Measurements from ENCODE around the gene OR7A17.

GRCh38 chr19:14843169-14843568 lies 42.8 kb downstream of the OR7A17 start:
- TF ChIP-seq EZH2 (IDR thresholded peaks at IDR 0.05; ENCODE audit: borderline replicate concordance, low read length): no peak
- TF ChIP-seq, protein P1, sequence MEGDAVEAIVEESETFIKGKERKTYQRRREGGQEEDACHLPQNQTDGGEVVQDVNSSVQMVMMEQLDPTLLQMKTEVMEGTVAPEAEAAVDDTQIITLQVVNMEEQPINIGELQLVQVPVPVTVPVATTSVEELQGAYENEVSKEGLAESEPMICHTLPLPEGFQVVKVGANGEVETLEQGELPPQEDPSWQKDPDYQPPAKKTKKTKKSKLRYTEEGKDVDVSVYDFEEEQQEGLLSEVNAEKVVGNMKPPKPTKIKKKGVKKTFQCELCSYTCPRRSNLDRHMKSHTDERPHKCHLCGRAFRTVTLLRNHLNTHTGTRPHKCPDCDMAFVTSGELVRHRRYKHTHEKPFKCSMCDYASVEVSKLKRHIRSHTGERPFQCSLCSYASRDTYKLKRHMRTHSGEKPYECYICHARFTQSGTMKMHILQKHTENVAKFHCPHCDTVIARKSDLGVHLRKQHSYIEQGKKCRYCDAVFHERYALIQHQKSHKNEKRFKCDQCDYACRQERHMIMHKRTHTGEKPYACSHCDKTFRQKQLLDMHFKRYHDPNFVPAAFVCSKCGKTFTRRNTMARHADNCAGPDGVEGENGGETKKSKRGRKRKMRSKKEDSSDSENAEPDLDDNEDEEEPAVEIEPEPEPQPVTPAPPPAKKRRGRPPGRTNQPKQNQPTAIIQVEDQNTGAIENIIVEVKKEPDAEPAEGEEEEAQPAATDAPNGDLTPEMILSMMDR (IDR thresholded peaks at IDR 0.05; ENCODE audit: low read length): no peak
